Esophagus squamous epithelium (tissue), 5 donors: Measurements from ENCODE around the gene SRRM4. TPM values are rescaled to one million over a fixed set of nuclear protein-coding genes. Genes with fewer than 3 reads are reported as not detected.

ENCODE experiments used
- DNase-seq: peaks from one replicate; lab custom pipeline; 2025; lab: John Stamatoyannopoulos, UW
- H3K27ac ChIP-seq, 4 donors: fragments of 200-600 bp; sonication (generic); one replicate each; pipeline ENCODE4 v1.5.1; 2016 to 2019; ENCODE audit warnings: mild to moderate bottlenecking in 1 of 4
- H3K27me3 ChIP-seq, 4 donors: fragments of 200-600 bp; sonication (generic); 1 replicate in 3 of 4; 2 replicates in 1 of 4; pipeline versions ENCODE4 v1.5.1 to v1.6.0; 2017 to 2021; ENCODE audit warnings: antibody characterized with exemption in 1 of 4
- H3K36me3 ChIP-seq, 3 donors: fragments of 200-600 bp; sonication (generic); one replicate each; pipeline ENCODE4 v1.5.1; 2016 to 2019
- H3K4me1 ChIP-seq, 3 donors: fragments of 200-600 bp; sonication (generic); one replicate each; pipeline ENCODE4 v1.5.1; 2017 to 2019
- H3K4me3 ChIP-seq, 4 donors: fragments of 200-600 bp; sonication (generic); 1 replicate in 3 of 4; 2 replicates in 1 of 4; pipeline ENCODE4 v1.5.1; 2016 to 2019; ENCODE audit warnings: mild to moderate bottlenecking in 2 of 4, moderate library complexity in 1 of 4
- H3K9me3 ChIP-seq, 3 donors: fragments of 200-600 bp; sonication (generic); one replicate each; pipeline ENCODE4 v1.5.1; 2016 to 2019
- CTCF ChIP-seq, 6 experiments: fragments of 450-650 bp in 4 of 6; fragments of 200-600 bp in 2 of 6; sonication (generic) in 2 of 6; IDR thresholded peaks; one replicate each; pipeline ENCODE4 v1.5.1; 2016 to 2019; ENCODE audit warnings: antibody characterized with exemption in 6 of 6, mild to moderate bottlenecking in 4 of 6, moderate library complexity in 4 of 6
- POLR2A ChIP-seq, 4 donors: fragments of 450-650 bp; IDR thresholded peaks; one replicate each; pipeline ENCODE4 v1.6.1; 2017; ENCODE audit warnings: antibody characterized with exemption in 4 of 4, mild to moderate bottlenecking in 4 of 4, moderate library complexity in 3 of 4
- WGBS, 2 donors: methylation state at CpG; one replicate each; pipeline ENCODE4 v1.1.5; 2018; 5-methylcytosine and 5-hydroxymethylcytosine counted together
- intact Hi-C: fragments of 100-400 bp; cut with DNase I; formaldehyde crosslinking; loops from one replicate; pipeline ENCODE4 v1.15.0; 2022
- total RNA-seq, 4 donors: library from RNA; depleted of rRNA; stranded (reverse); fragments of >200 nt; gene quantifications; one replicate each; pipeline ENCODE4 v1.1.0, GENCODE V29; 2016
- donor health status: DM: yes; HTN: yes; CAD: no.

The SRRM4 gene
- total RNA-seq, 4 donors from 2014 or later = not detected

GRCh38 chr12:119014368-119014767 is 33.0 kb downstream of the SRRM4 start:
- H3K27ac ChIP-seq = no peak overlapping the region
- DNase-seq = no peak
- H3K4me3 ChIP-seq = no peak overlapping the region
- H3K9me3 ChIP-seq = no peaks in the 10 kb centered on the region
- TF ChIP-seq CTCF (IDR thresholded peaks at IDR 0.05) (no peak), POLR2A (IDR thresholded peaks at IDR 0.05) (no peak)
- H3K4me1 ChIP-seq = no peaks in the 10 kb centered on the region
- intact Hi-C loops = no loop called here
- peaks cover 0 to 28% (median 0%) of the 10 kb centered on the region in 4 donors for H3K27me3 ChIP-seq
- no peaks in the 10 kb centered on the region for H3K36me3 ChIP-seq
- WGBS, 2 donors = 67 to 77% methylated on average over 1 of the region's 1 CpG

GRCh38 chr12:119016715-119017114 is 35.4 kb downstream of the SRRM4 start:
- WGBS, 2 donors = 50 to 64% methylated on average over 2 of the region's 2 CpGs
- H3K9me3 ChIP-seq = no peaks in the 10 kb centered on the region
- no peak for TF ChIP-seq POLR2A (IDR thresholded peaks at IDR 0.05)
- no peak for TF ChIP-seq CTCF (IDR thresholded peaks at IDR 0.05)
- peaks cover 0 to 27% (median 0%) of the 10 kb centered on the region in 4 donors for H3K27me3 ChIP-seq
- intact Hi-C loops = no loop called here
- no peak for DNase-seq
- H3K27ac ChIP-seq = no peak overlapping the region
- H3K4me1 ChIP-seq = no peaks in the 10 kb centered on the region
- no peaks in the 10 kb centered on the region for H3K36me3 ChIP-seq
- no peak overlapping the region for H3K4me3 ChIP-seq

GRCh38 chr12:119019166-119019565 is 37.8 kb downstream of the SRRM4 start:
- Histone ChIP-seq H3K36me3 (no peaks in the 10 kb centered on the region), H3K4me3 (no peak overlapping the region), H3K9me3 (no peaks in the 10 kb centered on the region), H3K4me1 (no peaks in the 10 kb centered on the region), H3K27ac (no peak overlapping the region), H3K27me3 (peaks cover 0 to 27% (median 0%) of the 10 kb centered on the region in 4 donors)
- DNase-seq = no peak
- TF ChIP-seq POLR2A (IDR thresholded peaks at IDR 0.05) (no peak), CTCF (IDR thresholded peaks at IDR 0.05) (no peak)
- WGBS, 2 donors = 0 to 5% methylated on average over 3 of the region's 3 CpGs
- intact Hi-C loops = no loop called here

- TF ChIP-seq POLR2A (IDR thresholded peaks at IDR 0.05) (no peak), CTCF (IDR thresholded peaks at IDR 0.05) (peak in 3 of 6 experiments; percentile 8 to 45 (median 23))
- Histone ChIP-seq H3K9me3 (no peaks in the 10 kb centered on the region), H3K4me1 (no peaks in the 10 kb centered on the region), H3K4me3 (no peak overlapping the region), H3K27ac (no peak overlapping the region), H3K27me3 (peaks cover 0 to 27% (median 0%) of the 10 kb centered on the region in 4 donors), H3K36me3 (no peaks in the 10 kb centered on the region)
- intact Hi-C loops = no loop called here
- 18 to 23% methylated on average over 21 of the region's 21 CpGs for WGBS, 2 donors
- no peak for DNase-seq
These were observed 39.3 kb downstream of the SRRM4 start for GRCh38 chr12:119020406-119021360.

GRCh38 chr12:119024356-119024755 is 43.0 kb downstream of the SRRM4 start:
- Histone ChIP-seq H3K4me3 (no peak overlapping the region), H3K9me3 (no peaks in the 10 kb centered on the region), H3K36me3 (no peaks in the 10 kb centered on the region), H3K27ac (no peak overlapping the region), H3K4me1 (no peaks in the 10 kb centered on the region), H3K27me3 (peaks cover 0 to 21% (median 0%) of the 10 kb centered on the region in 4 donors)
- no peak for TF ChIP-seq CTCF (IDR thresholded peaks at IDR 0.05)
- no peak for TF ChIP-seq POLR2A (IDR thresholded peaks at IDR 0.05)
- DNase-seq = no peak
- intact Hi-C loops = no loop called here
- 13 to 24% methylated on average over 2 to 3 of the region's 3 CpGs for WGBS, 2 donors
